OCI-LY7 (cell line): ENCODE data around the gene LPAR1. TPM values are rescaled to one million over a fixed set of nuclear protein-coding genes. Genes with fewer than 3 reads are reported as not detected.

Experiments
- BruUV-seq: library from RNA; stranded (reverse); fragments of 400-500 nt; replicated peaks from 2 replicates; lab custom pipeline; 2021; lab: Mats Ljungman, UMichigan
- CTCF ChIA-PET: fragments of 300-600 bp; sonication (Branson Sonifier 250); formaldehyde crosslinking; loops from one replicate; lab custom pipeline; 2022; ENCODE audit warnings: antibody characterized with exemption; ENCODE audit not compliant: unreplicated experiment; lab: Charles Lee
- POLR2A ChIA-PET: fragments of 300-600 bp; sonication (Branson Sonifier 250); formaldehyde crosslinking; loops from one replicate; lab custom pipeline; 2022; ENCODE audit warnings: antibody characterized with exemption; lab: Charles Lee
- DNase-seq: peaks from one replicate; pipeline ENCODE4 v3.0.0-alpha.2; 2015; ENCODE audit warnings: low spot score
- H2AFZ ChIP-seq: fragments of 200-600 bp; sonication (generic), shearing (Covaris generic); 2 replicates; pipeline ENCODE4 v1.6.1; 2014; ENCODE audit warnings: mild to moderate bottlenecking, antibody characterized with exemption, low read length, moderate library complexity
- H3K27ac ChIP-seq: fragments of 200-600 bp; sonication (generic); 2 replicates; pipeline ENCODE4 v1.5.1; 2014; ENCODE audit warnings: mixed run types, low read depth, mild to moderate bottlenecking, moderate library complexity, low read length, inconsistent platforms; ENCODE audit not compliant: poor library complexity, severe bottlenecking
- H3K36me3 ChIP-seq: fragments of 200-600 bp; sonication (generic); 2 replicates; pipeline ENCODE4 v1.6.1; 2014; ENCODE audit warnings: mild to moderate bottlenecking, antibody characterized with exemption, low read length, moderate library complexity, mixed read lengths; ENCODE audit not compliant: insufficient read depth
- H3K4me1 ChIP-seq: fragments of 200-600 bp; sonication (generic); 2 replicates; pipeline ENCODE4 v1.5.1; 2014; ENCODE audit warnings: mild to moderate bottlenecking, low read length; ENCODE audit not compliant: insufficient read depth, poor library complexity, severe bottlenecking
- H3K4me2 ChIP-seq: fragments of 200-600 bp; sonication (generic); 2 replicates; pipeline ENCODE4 v1.6.1; 2014; ENCODE audit warnings: mild to moderate bottlenecking, low read length
- H3K4me3 ChIP-seq: fragments of 200-600 bp; sonication (generic); 2 replicates; pipeline ENCODE4 v1.5.1; 2014; ENCODE audit warnings: mild to moderate bottlenecking, low read depth, low read length; ENCODE audit not compliant: poor library complexity, severe bottlenecking
- H3K79me2 ChIP-seq: fragments of 200-600 bp; sonication (generic); 2 replicates; pipeline ENCODE4 v1.6.1; 2016; ENCODE audit warnings: low read depth, mild to moderate bottlenecking, low read length, moderate library complexity, mixed read lengths; ENCODE audit not compliant: insufficient read depth
- H3K9me2 ChIP-seq: fragments of 200-600 bp; sonication (generic); 2 replicates; pipeline ENCODE4 v1.6.1; 2016; ENCODE audit warnings: mild to moderate bottlenecking, low read length, mixed read lengths; ENCODE audit not compliant: insufficient read depth
- H3K9me3 ChIP-seq: fragments of 200-600 bp; sonication (generic); 2 replicates; pipeline ENCODE4 v1.6.1; 2014; ENCODE audit warnings: mild to moderate bottlenecking, mixed run types, low read length, mixed read lengths
- H4K20me1 ChIP-seq: fragments of 200-600 bp; sonication (generic); 2 replicates; pipeline ENCODE4 v1.6.1; 2014; ENCODE audit warnings: mild to moderate bottlenecking, antibody characterized with exemption, low read length, moderate library complexity, mixed read lengths; ENCODE audit not compliant: insufficient read depth
- EZH2phosphoT487 ChIP-seq: fragments of 200-600 bp; sonication (generic); IDR thresholded peaks from 2 replicates; pipeline ENCODE4 v1.6.1; 2018; ENCODE audit warnings: low read depth, borderline replicate concordance, mild to moderate bottlenecking, mixed run types, antibody characterized with exemption, low read length, moderate library complexity, mixed read lengths
- intact Hi-C: fragments of 100-400 bp; cut with micrococcal nuclease; formaldehyde crosslinking; loops from one replicate; pipeline ENCODE4 v1.10.0; 2022; ENCODE audit not compliant: unreplicated experiment
- total RNA-seq, 2 experiments: library from RNA; depleted of rRNA in 1 of 2; stranded (reverse); fragments of >200 nt in 1 of 2; shearing (Covaris generic) in 1 of 2; gene quantifications; 2 replicates each; pipeline ENCODE4 v1.2.3, GENCODE V29; 2014 to 2022
- TF ChIP-seq, protein P1 (sequence below): fragments of 200-600 bp; sonication (generic); conservative IDR thresholded peaks from 2 replicates; pipeline ENCODE4 v1.5.1; 2014; ENCODE audit warnings: mild to moderate bottlenecking, antibody characterized with exemption, low read length, moderate library complexity, mixed read lengths

Gene LPAR1
- total RNA-seq, 2 experiments from 2014 or later = not detected

DNA sequence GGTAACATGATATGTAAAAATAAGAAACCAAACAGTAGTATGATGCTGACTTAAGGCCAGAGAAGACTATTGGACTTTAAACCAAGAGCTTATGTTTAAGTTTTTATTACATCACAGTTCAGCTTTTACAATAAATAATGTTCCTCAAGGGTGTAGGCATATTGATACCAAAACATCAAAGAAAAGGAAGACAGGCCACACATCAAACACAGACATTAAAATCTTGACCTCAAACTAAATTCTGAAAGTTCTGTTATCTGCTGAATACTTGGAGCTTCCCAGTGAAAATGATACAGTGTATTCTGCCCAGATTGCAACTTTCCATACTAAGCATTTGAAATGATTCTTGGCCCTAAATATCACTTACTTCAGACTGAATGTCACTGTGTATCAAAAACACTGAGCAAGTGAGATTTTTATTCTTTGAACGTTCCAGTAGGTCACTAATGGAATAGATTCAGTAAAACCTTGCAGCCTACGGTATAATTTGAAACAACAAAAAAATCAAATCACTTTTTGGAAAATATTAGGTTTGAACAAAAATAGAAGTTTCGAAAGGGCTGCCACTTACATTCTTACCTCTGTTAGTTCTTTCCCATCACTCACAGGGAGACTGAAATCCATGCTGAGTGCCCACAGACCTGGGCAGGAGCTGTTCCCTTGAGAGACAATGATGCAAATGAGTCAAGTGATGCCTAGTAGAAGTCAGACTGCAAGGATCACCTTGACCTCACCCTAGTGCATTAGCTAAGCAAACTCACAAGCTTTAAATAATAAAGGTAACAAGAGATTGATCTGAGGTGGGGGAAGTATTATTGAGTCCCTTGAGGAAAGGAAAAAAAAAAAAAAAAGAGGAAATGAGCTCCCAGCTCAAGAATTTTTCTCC is 2.5 kb downstream of the LPAR1 start:
- Histone ChIP-seq H4K20me1 (no peaks in the 10 kb centered on the region), H3K27ac (no peak overlapping the region), H3K4me1 (no peaks in the 10 kb centered on the region), H2AFZ (no peak overlapping the region), H3K36me3 (no peaks in the 10 kb centered on the region), H3K9me3 (no peaks in the 10 kb centered on the region), H3K4me3 (no peak overlapping the region), H3K4me2 (no peak overlapping the region), H3K79me2 (no peaks in the 10 kb centered on the region), H3K9me2 (no peaks in the 10 kb centered on the region)
- POLR2A ChIA-PET = interaction anchor here (0.6 to 1.1 kb wide), 3 partner anchors 31 to 1788 kb away, joined by 3 to 5 read pairs (median 5); no protein-coding TSS in a partner anchor
- no peak for TF ChIP-seq EZH2phosphoT487
- TF ChIP-seq, protein P1, sequence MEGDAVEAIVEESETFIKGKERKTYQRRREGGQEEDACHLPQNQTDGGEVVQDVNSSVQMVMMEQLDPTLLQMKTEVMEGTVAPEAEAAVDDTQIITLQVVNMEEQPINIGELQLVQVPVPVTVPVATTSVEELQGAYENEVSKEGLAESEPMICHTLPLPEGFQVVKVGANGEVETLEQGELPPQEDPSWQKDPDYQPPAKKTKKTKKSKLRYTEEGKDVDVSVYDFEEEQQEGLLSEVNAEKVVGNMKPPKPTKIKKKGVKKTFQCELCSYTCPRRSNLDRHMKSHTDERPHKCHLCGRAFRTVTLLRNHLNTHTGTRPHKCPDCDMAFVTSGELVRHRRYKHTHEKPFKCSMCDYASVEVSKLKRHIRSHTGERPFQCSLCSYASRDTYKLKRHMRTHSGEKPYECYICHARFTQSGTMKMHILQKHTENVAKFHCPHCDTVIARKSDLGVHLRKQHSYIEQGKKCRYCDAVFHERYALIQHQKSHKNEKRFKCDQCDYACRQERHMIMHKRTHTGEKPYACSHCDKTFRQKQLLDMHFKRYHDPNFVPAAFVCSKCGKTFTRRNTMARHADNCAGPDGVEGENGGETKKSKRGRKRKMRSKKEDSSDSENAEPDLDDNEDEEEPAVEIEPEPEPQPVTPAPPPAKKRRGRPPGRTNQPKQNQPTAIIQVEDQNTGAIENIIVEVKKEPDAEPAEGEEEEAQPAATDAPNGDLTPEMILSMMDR = no peak
- DNase-seq = no peak
- BruUV-seq = no TSS peak
- CTCF ChIA-PET = interaction anchor here (0.6 kb wide), 1 partner anchor 440 kb away, joined by 3 read pairs; no protein-coding TSS in a partner anchor
- intact Hi-C loops = no loop called here

DNA sequence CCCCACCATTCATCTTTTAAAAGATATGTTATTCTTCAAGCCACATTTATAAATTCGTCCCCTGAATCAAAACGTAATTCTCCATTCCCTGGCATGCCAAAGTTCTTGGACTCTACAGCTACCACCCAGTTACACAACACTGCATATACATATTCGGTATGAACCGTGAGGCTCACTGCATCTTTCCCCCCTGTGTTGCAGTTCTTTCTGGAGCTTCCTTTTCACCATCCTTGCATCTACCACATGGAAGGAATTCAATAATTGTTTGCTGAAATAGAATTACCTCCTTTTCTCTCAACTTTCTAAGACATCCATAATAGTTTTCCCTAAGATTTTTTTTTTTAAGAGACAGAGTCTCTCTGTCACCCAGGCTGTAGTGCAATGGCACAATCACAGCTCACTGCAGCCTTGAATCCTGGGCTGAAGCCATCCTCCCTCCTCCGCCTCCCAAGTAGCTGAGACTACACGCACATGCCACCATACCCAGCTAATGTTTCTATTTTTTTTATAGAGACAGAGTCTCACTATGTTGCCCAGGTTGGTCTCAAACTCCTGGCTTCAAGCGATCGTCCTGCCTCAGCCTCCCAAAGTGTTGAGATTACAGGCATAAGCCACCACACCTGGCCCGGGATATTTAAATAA is 3.3 kb downstream of the LPAR1 start:
- no peaks in the 10 kb centered on the region for H3K4me1 ChIP-seq
- ChIA-PET CTCF (no interaction called here), POLR2A (interaction anchor here (1.1 kb wide), 1 partner anchor 30 kb away, joined by 3 read pairs; no protein-coding TSS in a partner anchor)
- H3K4me2 ChIP-seq = no peak overlapping the region
- DNase-seq = no peak
- intact Hi-C loops = no loop called here
- no peaks in the 10 kb centered on the region for H3K36me3 ChIP-seq
- TF ChIP-seq, protein P1 = no peak
- TF ChIP-seq EZH2phosphoT487 = no peak
- no peak overlapping the region for H3K4me3 ChIP-seq
- no peaks in the 10 kb centered on the region for H3K9me2 ChIP-seq
- no peaks in the 10 kb centered on the region for H3K9me3 ChIP-seq
- no TSS peak for BruUV-seq
- no peaks in the 10 kb centered on the region for H3K79me2 ChIP-seq
- no peaks in the 10 kb centered on the region for H4K20me1 ChIP-seq
- no peak overlapping the region for H3K27ac ChIP-seq
- H2AFZ ChIP-seq = no peak overlapping the region
